K562 (cell line): ENCODE results near the gene CTSZ. TPM values are rescaled to one million over a fixed set of nuclear protein-coding genes. Genes with fewer than 3 reads are reported as not detected.

Source experiments
- ATAC-seq: fragments of 200-7000 bp; cut with Tn5 transposase; 3 replicates; pipeline ENCODE4 v1.9.1; 2020; ENCODE audit warnings: moderate library complexity
- BruUV-seq: library from RNA; stranded (reverse); fragments of 400-500 nt; replicated peaks from 2 replicates; lab custom pipeline; 2021; lab: Mats Ljungman, UMichigan
- CTCF ChIA-PET: fragments of 300-600 bp; formaldehyde crosslinking; extraction: SDS; loops from one replicate; lab custom pipeline; 2021; ENCODE audit warnings: low intra/inter-chr PET ratio; lab: Yijun Ruan, JAX
- POLR2A ChIA-PET: fragments of 300-600, 350-650 bp; sonication (Branson Sonifier 250); formaldehyde crosslinking; extraction: SDS; loops from one replicate; lab custom pipeline; 2021; ENCODE audit warnings: antibody characterized with exemption, inconsistent platforms; lab: Yijun Ruan, JAX
- DNase-seq, 4 experiments: peaks; one replicate each; pipeline versions ENCODE4 v3.0.0 to v3.0.0-alpha.2; 2011 to 2018; ENCODE audit warnings: low spot score in 3 of 4, mixed read lengths in 3 of 4; ENCODE audit errors: extremely low read depth in 1 of 4
- FAIRE-seq: peaks from 2 replicates; lab custom pipeline; 2011; peaks lifted over from hg19 to GRCh38; lab: Jason Lieb, UNC
- H2AFZ ChIP-seq: 2 replicates; pipeline ENCODE4 v1.6.0; 2011; ENCODE audit warnings: low read depth, low read length, control low read depth, inconsistent platforms
- H3K27ac ChIP-seq: fragments of 200-600 bp; 3 replicates; pipeline ENCODE4 v1.8.0; 2011; ENCODE audit warnings: low read depth, mild to moderate bottlenecking, control low read depth, inconsistent platforms, low read length, moderate library complexity, mixed read lengths; ENCODE audit errors: extremely low read depth
- H3K27me3 ChIP-seq, 2 experiments: fragments of 300-600 bp in 1 of 2; 2 replicates in 1 of 2; 3 replicates in 1 of 2; pipeline versions ENCODE4 v1.6.0 to v1.8.0; 2011; ENCODE audit warnings: inconsistent platforms in 2 of 2, low read length in 2 of 2, mild to moderate bottlenecking in 1 of 2, mixed read lengths in 1 of 2, moderate library complexity in 1 of 2; ENCODE audit not compliant: control insufficient read depth in 2 of 2, insufficient read depth in 2 of 2
- H3K36me3 ChIP-seq: fragments of 300-600 bp; 3 replicates; pipeline ENCODE4 v1.8.0; 2011; ENCODE audit warnings: mild to moderate bottlenecking, low read length, inconsistent platforms; ENCODE audit not compliant: control insufficient read depth, insufficient read depth
- H3K4me1 ChIP-seq, 2 experiments: fragments of 200-600 bp in 1 of 2; replicated peaks in 1 of 2; 2 replicates in 1 of 2; 3 replicates in 1 of 2; pipeline versions ENCODE4 v1.5.1 to v1.8.0; 2011; ENCODE audit warnings: inconsistent platforms in 2 of 2, low read length in 2 of 2, mild to moderate bottlenecking in 1 of 2, mixed read lengths in 1 of 2, moderate library complexity in 1 of 2; ENCODE audit not compliant: control insufficient read depth in 2 of 2, insufficient read depth in 2 of 2
- H3K4me2 ChIP-seq: 2 replicates; pipeline ENCODE4 v1.6.1; 2011; ENCODE audit warnings: low read length, control low read depth, inconsistent platforms, mixed read lengths; ENCODE audit not compliant: insufficient read depth
- H3K4me3 ChIP-seq: fragments of 200-600 bp; sonication (generic), shearing (Covaris generic); 2 replicates; pipeline ENCODE4 v1.5.1; 2016; ENCODE audit warnings: control low read depth, inconsistent platforms
- H3K79me2 ChIP-seq: fragments of 200-600 bp; 3 replicates; pipeline ENCODE4 v1.8.0; 2011; ENCODE audit warnings: low read length, inconsistent platforms; ENCODE audit not compliant: control insufficient read depth, insufficient read depth
- H3K9ac ChIP-seq, 2 experiments: 2 replicates each; pipeline versions ENCODE4 v1.6.0 to v1.6.1; 2011; ENCODE audit warnings: low read depth in 2 of 2, low read length in 2 of 2, control low read depth in 1 of 2, inconsistent platforms in 1 of 2, mild to moderate bottlenecking in 1 of 2, mixed read lengths in 1 of 2; ENCODE audit not compliant: insufficient read depth in 1 of 2
- H3K9me1 ChIP-seq: one replicate; pipeline ENCODE4 v1.6.0; 2011; ENCODE audit warnings: inconsistent platforms, mild to moderate bottlenecking, low read length, moderate library complexity; ENCODE audit not compliant: control insufficient read depth, insufficient read depth
- H3K9me3 ChIP-seq: replicated peaks from 2 replicates; pipeline ENCODE4 v1.5.1; 2011; ENCODE audit warnings: low read depth, low read length, inconsistent platforms; ENCODE audit not compliant: control insufficient read depth, insufficient read depth
- H4K20me1 ChIP-seq: replicated peaks from 2 replicates; pipeline ENCODE4 v1.6.1; 2011; ENCODE audit warnings: low read length, inconsistent platforms, mixed read lengths; ENCODE audit not compliant: control insufficient read depth, insufficient read depth
- ARID1B ChIP-seq: fragments of 450-650 bp; IDR thresholded peaks from 2 replicates; pipeline ENCODE4 v1.6.1; 2016; ENCODE audit warnings: antibody characterized with exemption, mild to moderate bottlenecking, inconsistent platforms
- BMI1 ChIP-seq: fragments of 150-350 bp; IDR thresholded peaks from 2 replicates; pipeline ENCODE4 v1.6.1; 2014; ENCODE audit warnings: low read length
- CBX2 ChIP-seq: fragments of 200-600 bp; sonication (generic); IDR thresholded peaks from one replicate; pipeline ENCODE4 v1.6.1; 2012; ENCODE audit warnings: mild to moderate bottlenecking, low read length, inconsistent platforms; ENCODE audit not compliant: insufficient read depth, poor library complexity, severe bottlenecking
- CBX3 ChIP-seq, 2 experiments: IDR thresholded peaks; 1 replicate in 1 of 2; 2 replicates in 1 of 2; pipeline ENCODE4 v1.6.1; 2012; ENCODE audit warnings: inconsistent platforms in 2 of 2, low read length in 2 of 2, borderline replicate concordance in 1 of 2, control low read depth in 1 of 2
- CTBP1 ChIP-seq: fragments of 450-650 bp; IDR thresholded peaks from 2 replicates; pipeline ENCODE4 v1.6.1; 2016; ENCODE audit warnings: borderline replicate concordance
- ETV5 ChIP-seq: sonication (generic); formaldehyde crosslinking; IDR thresholded peaks from 2 replicates; pipeline ENCODE4 v1.4.0; 2020; ENCODE audit warnings: low read depth, mild to moderate bottlenecking, missing genetic modification reagents
- HDGF ChIP-seq: fragments of 450-650 bp; IDR thresholded peaks from 2 replicates; pipeline ENCODE4 v1.6.1; 2016
- RBM25 ChIP-seq: fragments of 200-400 bp; formaldehyde crosslinking; IDR thresholded peaks from 2 replicates; pipeline ENCODE4 v1.6.1; 2018; ENCODE audit warnings: low read length, low read depth, moderate library complexity; ENCODE audit not compliant: severe bottlenecking
- RBM34 ChIP-seq: fragments of 200-400 bp; formaldehyde crosslinking; IDR thresholded peaks from 2 replicates; pipeline ENCODE4 v1.6.1; 2018; ENCODE audit warnings: low read length, borderline replicate concordance; ENCODE audit not compliant: insufficient read depth
- SIN3A ChIP-seq, 2 experiments: fragments of 150-350 bp in 1 of 2; IDR thresholded peaks; 2 replicates each; pipeline ENCODE4 v1.6.1; 2011 to 2016; ENCODE audit warnings: borderline replicate concordance in 2 of 2, low read depth in 2 of 2, low read length in 2 of 2, mild to moderate bottlenecking in 2 of 2, moderate library complexity in 2 of 2; ENCODE audit not compliant: control insufficient read depth in 1 of 2
- SRSF1 ChIP-seq: fragments of 200-400 bp; formaldehyde crosslinking; IDR thresholded peaks from 2 replicates; pipeline ENCODE4 v1.6.1; 2017; ENCODE audit warnings: mild to moderate bottlenecking, low read depth, low read length, moderate library complexity
- ZNF174 ChIP-seq: fragments of 250-450 bp; sonication (Bioruptor Pico); IDR thresholded peaks from 2 replicates; pipeline ENCODE4 v1.4.0; 2020; ENCODE audit warnings: mild to moderate bottlenecking
- WGBS: fragments of 100-300 bp; shearing (Covaris generic); methylation state at CpG from one replicate; pipeline ENCODE4 v1.1.6; 2016; ENCODE audit warnings: low coverage, mixed read lengths; ENCODE audit not compliant: insufficient coverage; ENCODE audit errors: missing lambda C conversion rate; 5-methylcytosine and 5-hydroxymethylcytosine counted together
- in situ Hi-C: fragments of 300-500 bp; cut with MboI; formaldehyde crosslinking; loops from 4 replicates; pipeline ENCODE4 v1.15.0; 2018; ENCODE audit warnings: inconsistent platforms, mixed read lengths
- intact Hi-C: fragments of 100-400 bp; cut with micrococcal nuclease; formaldehyde crosslinking; loops from 2 replicates; pipeline ENCODE4 v1.14.2; 2022
- polyA plus RNA-seq, 8 experiments: library from polyadenylated mRNA; depleted of rRNA in 4 of 8; stranded (reverse) in 5 of 8; unstranded in 3 of 8; fragments of >200 nt; fragmentation: Nextera tagmentation in 2 of 8; fragmentation: Illumina TruSeq in 1 of 8; extraction: Ambion mirVana in 2 of 8; extraction: Trizol in 1 of 8; gene quantifications; 2 replicates each; pipeline versions ENCODE4 v1.2.1 to v1.2.3, GENCODE V29; 2011 to 2014; ENCODE audit warnings: inconsistent platforms in 1 of 8, missing spikeins in 1 of 8
- total RNA-seq, 7 experiments: library from RNA; depleted of rRNA in 6 of 7; stranded (reverse); fragments of >200 nt in 6 of 7; fragmentation: Illumina TruSeq in 2 of 7; extraction: Trizol in 2 of 7; gene quantifications; 2 replicates each; pipeline versions ENCODE4 v1.2.1 to v1.2.3, GENCODE V29; 2011 to 2021; ENCODE audit warnings: low replicate concordance in 1 of 7
- TF ChIP-seq, protein P1 (sequence below): fragments of 450-650 bp; IDR thresholded peaks from 2 replicates; pipeline ENCODE4 v1.6.1; 2014; ENCODE audit warnings: low read depth, mild to moderate bottlenecking, moderate library complexity, borderline replicate concordance
- TF ChIP-seq, protein P2 (sequence below): fragments of 450-650 bp; IDR thresholded peaks from 2 replicates; pipeline ENCODE4 v1.6.1; 2016; ENCODE audit warnings: mild to moderate bottlenecking

CTSZ gene
- total and polyA plus RNA-seq, 9 of the 15 experiments (the other 6 are each of a cell fraction or from before 2014, with no cell fraction given) = 1.6 to 143 (median 82.8) TPM

DNA sequence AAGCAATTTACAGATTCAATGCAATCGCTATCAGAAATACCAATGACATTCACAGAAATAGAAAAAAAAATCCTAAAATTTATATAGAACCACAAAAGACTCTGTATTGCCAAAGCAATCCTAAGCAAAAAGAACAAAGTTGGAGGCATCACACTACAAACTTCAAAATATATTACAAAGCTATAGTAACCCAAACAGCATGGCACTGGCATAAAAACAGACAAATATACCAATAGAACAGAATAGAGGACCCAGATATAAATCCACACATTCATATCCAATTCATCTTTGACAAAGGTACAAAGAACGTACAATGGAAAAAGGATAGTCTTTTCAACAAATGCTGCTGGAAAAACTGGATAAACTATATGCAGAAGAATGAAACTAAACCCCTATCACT lies 37.6 kb downstream of the CTSZ start (continued):
- TF ChIP-seq CBX2 (peak; percentile 3), ARID1B (no peak), RBM25 (peak; percentile 55), BMI1 (no peak), CBX3 (IDR thresholded peaks at IDR 0.05; ENCODE audit: borderline replicate concordance in 1 of 2, low read length in 2 of 2) (peak in 1 of 2 experiments; percentile 16; a peak in 1 of 3 replicates)
- TF ChIP-seq, protein P1, sequence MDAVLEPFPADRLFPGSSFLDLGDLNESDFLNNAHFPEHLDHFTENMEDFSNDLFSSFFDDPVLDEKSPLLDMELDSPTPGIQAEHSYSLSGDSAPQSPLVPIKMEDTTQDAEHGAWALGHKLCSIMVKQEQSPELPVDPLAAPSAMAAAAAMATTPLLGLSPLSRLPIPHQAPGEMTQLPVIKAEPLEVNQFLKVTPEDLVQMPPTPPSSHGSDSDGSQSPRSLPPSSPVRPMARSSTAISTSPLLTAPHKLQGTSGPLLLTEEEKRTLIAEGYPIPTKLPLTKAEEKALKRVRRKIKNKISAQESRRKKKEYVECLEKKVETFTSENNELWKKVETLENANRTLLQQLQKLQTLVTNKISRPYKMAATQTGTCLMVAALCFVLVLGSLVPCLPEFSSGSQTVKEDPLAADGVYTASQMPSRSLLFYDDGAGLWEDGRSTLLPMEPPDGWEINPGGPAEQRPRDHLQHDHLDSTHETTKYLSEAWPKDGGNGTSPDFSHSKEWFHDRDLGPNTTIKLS = no peak

DNA sequence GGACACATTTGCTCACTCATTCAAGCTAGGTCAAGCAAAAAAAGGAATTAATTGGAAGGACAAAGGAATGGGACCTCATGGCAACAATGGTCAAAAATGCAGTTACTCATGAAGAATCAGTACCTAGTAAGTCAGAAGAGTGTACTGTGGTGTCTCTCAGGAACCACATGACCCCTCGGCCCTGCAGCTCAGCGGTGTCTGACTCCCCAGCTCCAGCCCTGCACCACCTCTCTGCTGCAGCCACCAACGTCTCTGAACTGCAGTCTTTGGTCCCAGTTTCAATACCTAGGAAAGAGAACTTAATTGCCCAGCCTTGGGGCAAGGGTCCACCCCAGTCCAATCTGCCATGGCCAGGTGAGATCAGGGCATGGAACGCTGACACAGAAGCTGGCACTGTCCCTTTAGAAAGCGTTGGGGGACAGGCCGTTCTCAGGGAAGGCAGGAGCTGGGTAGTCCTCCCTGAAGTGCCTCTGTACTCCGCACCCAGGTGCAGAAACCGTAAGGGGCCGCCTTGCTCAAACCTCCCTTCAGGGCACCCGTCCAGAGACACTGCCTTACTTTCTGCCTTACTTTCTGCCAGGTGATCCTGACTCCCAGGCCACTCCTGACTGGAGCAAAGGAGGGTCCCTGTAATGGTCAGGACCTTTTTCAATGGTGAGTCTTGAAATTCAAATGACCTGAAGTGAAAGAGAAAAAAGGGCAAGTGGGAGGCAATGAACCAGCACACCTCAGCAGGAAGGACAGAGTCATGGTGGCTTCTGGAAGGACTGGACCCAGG lies 39.2 kb downstream of the CTSZ start:
- WGBS = 0% methylated on average over 10 of the region's 10 CpGs
- Histone ChIP-seq H3K4me2 (no peak overlapping the region), H2AFZ (no peak overlapping the region)

More for the DNA sequence above, 39.2 kb downstream of the CTSZ start:
- in situ Hi-C loops = no loop called here
- Histone ChIP-seq H3K79me2 (no peaks in the 10 kb centered on the region), H3K27ac (no peak overlapping the region), H4K20me1 (no peaks in the 10 kb centered on the region), H3K4me1 (no peaks in the 10 kb centered on the region), H3K27me3 (peaks cover 31 to 34% of the 10 kb centered on the region in 2 experiments), H3K9me3 (no peaks in the 10 kb centered on the region), H3K4me3 (no peak overlapping the region), H3K9me1 (no peaks in the 10 kb centered on the region), H3K36me3 (no peaks in the 10 kb centered on the region), H3K9ac (no peak overlapping the region)
- CTCF ChIA-PET = interaction anchor here (0.6 kb wide), 1 partner anchor 1339 kb away, joined by 3 read pairs; no protein-coding TSS in a partner anchor
- intact Hi-C loops = no loop called here
- POLR2A ChIA-PET = no interaction called here
- no TSS peak for BruUV-seq
- FAIRE-seq (no peak), DNase-seq (no peak), ATAC-seq (peak; percentile 63)
- TF ChIP-seq CTBP1 (no peak), SIN3A (IDR thresholded peaks at IDR 0.05; ENCODE audit: borderline replicate concordance in 2 of 2, control insufficient read depth in 1 of 2, low read depth in 2 of 2, low read length in 2 of 2) (no peak), HDGF (no peak), ZNF174 (CRISPR knock-in tag) (no peak), RBM34 (no peak), ETV5 (CRISPR knock-in tag) (no peak), SRSF1 (no peak)
- TF ChIP-seq, protein P2, sequence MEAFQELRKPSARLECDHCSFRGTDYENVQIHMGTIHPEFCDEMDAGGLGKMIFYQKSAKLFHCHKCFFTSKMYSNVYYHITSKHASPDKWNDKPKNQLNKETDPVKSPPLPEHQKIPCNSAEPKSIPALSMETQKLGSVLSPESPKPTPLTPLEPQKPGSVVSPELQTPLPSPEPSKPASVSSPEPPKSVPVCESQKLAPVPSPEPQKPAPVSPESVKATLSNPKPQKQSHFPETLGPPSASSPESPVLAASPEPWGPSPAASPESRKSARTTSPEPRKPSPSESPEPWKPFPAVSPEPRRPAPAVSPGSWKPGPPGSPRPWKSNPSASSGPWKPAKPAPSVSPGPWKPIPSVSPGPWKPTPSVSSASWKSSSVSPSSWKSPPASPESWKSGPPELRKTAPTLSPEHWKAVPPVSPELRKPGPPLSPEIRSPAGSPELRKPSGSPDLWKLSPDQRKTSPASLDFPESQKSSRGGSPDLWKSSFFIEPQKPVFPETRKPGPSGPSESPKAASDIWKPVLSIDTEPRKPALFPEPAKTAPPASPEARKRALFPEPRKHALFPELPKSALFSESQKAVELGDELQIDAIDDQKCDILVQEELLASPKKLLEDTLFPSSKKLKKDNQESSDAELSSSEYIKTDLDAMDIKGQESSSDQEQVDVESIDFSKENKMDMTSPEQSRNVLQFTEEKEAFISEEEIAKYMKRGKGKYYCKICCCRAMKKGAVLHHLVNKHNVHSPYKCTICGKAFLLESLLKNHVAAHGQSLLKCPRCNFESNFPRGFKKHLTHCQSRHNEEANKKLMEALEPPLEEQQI = no peak
